ENCODE data around the gene HOXD3.

- TF ChIP-seq CTCF (IDR thresholded peaks at IDR 0.05): no peak
- TF ChIP-seq POLR2A (IDR thresholded peaks at IDR 0.05): no peak
- no peak for TF ChIP-seq POLR2AphosphoS5 (IDR thresholded peaks at IDR 0.05)
These were observed 26.8 kb upstream of the HOXD3 start for GRCh38 chr2:176130147-176130956.

Data from upper lobe of left lung (tissue), 4 donors.